OCI-LY7 (cell line): ENCODE measurements around the gene RASAL2.

Experiments used
- EZH2phosphoT487 ChIP-seq: fragments of 200-600 bp; sonication (generic); IDR thresholded peaks from 2 replicates; pipeline ENCODE4 v1.6.1; 2018; ENCODE audit warnings: low read depth, borderline replicate concordance, mild to moderate bottlenecking, mixed run types, antibody characterized with exemption, low read length, moderate library complexity, mixed read lengths
- TF ChIP-seq, protein P1 (sequence below): fragments of 200-600 bp; sonication (generic); conservative IDR thresholded peaks from 2 replicates; pipeline ENCODE4 v1.5.1; 2014; ENCODE audit warnings: mild to moderate bottlenecking, antibody characterized with exemption, low read length, moderate library complexity, mixed read lengths

DNA sequence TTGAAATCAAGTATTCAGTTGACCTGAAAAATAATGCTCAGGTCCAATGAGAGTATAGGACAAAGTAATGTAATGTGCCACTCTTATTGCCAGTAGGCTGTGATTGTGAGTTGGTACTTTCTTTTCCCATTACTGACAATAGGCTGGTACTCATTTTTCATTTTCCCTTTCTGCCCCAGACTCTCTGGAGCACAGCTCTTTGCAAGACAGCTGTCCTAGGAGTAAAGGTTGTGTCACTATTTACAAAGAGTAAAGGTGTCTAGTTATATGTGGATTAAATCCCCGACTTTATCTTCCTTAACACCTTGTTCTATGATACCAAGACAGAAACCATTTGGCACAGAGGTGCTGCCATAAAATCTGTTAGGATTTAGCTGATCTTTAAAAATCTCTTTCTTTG, 32.3 kb upstream of the RASAL2 start:
- TF ChIP-seq, protein P1, sequence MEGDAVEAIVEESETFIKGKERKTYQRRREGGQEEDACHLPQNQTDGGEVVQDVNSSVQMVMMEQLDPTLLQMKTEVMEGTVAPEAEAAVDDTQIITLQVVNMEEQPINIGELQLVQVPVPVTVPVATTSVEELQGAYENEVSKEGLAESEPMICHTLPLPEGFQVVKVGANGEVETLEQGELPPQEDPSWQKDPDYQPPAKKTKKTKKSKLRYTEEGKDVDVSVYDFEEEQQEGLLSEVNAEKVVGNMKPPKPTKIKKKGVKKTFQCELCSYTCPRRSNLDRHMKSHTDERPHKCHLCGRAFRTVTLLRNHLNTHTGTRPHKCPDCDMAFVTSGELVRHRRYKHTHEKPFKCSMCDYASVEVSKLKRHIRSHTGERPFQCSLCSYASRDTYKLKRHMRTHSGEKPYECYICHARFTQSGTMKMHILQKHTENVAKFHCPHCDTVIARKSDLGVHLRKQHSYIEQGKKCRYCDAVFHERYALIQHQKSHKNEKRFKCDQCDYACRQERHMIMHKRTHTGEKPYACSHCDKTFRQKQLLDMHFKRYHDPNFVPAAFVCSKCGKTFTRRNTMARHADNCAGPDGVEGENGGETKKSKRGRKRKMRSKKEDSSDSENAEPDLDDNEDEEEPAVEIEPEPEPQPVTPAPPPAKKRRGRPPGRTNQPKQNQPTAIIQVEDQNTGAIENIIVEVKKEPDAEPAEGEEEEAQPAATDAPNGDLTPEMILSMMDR, result no peak
- no peak for TF ChIP-seq EZH2phosphoT487
